ENCODE data around the gene CALN1.

CALN1 gene

GRCh38 chr7:72038022-72038732 is 374.0 kb downstream of the CALN1 start:
- no peak overlapping the region for H3K4me3 ChIP-seq (ENCODE audit: control insufficient read depth, low read depth, low read length)
- no peak for TF ChIP-seq CTCF (conservative IDR thresholded peaks at IDR 0.05; ENCODE audit: control insufficient read depth, insufficient read depth, low read depth, low read length)
- no peak for DNase-seq (ENCODE audit: low read depth)

GRCh38 chr7:72037516-72037915 is 374.6 kb downstream of the CALN1 start:
- no peak overlapping the region for H3K4me3 ChIP-seq (ENCODE audit: control insufficient read depth, low read depth, low read length)
- TF ChIP-seq CTCF (conservative IDR thresholded peaks at IDR 0.05; ENCODE audit: control insufficient read depth, insufficient read depth, low read depth, low read length), result no peak
- DNase-seq (ENCODE audit: low read depth), result no peak

GRCh38 chr7:72035266-72035665 is 376.9 kb downstream of the CALN1 start:
- TF ChIP-seq CTCF (conservative IDR thresholded peaks at IDR 0.05; ENCODE audit: control insufficient read depth, insufficient read depth, low read depth, low read length), result no peak
- no peak for DNase-seq (ENCODE audit: low read depth)
- no peak overlapping the region for H3K4me3 ChIP-seq (ENCODE audit: control insufficient read depth, low read depth, low read length)

- no peak overlapping the region for H3K4me3 ChIP-seq (ENCODE audit: control insufficient read depth, low read depth, low read length)
- no peak for TF ChIP-seq CTCF (conservative IDR thresholded peaks at IDR 0.05; ENCODE audit: control insufficient read depth, insufficient read depth, low read depth, low read length)
- DNase-seq (ENCODE audit: low read depth), result no peak
Observed at GRCh38 chr7:72032934-72033333, 379.2 kb downstream of the CALN1 start.

- no peak for DNase-seq (ENCODE audit: low read depth)
- H3K4me3 ChIP-seq (ENCODE audit: control insufficient read depth, low read depth, low read length), result no peak overlapping the region
- TF ChIP-seq CTCF (conservative IDR thresholded peaks at IDR 0.05; ENCODE audit: control insufficient read depth, insufficient read depth, low read depth, low read length), result no peak
Observed at GRCh38 chr7:72030994-72031667, 381.0 kb downstream of the CALN1 start.

- H3K4me3 ChIP-seq (ENCODE audit: control insufficient read depth, low read depth, low read length), result no peak overlapping the region
- no peak for TF ChIP-seq CTCF (conservative IDR thresholded peaks at IDR 0.05; ENCODE audit: control insufficient read depth, insufficient read depth, low read depth, low read length)
- no peak for DNase-seq (ENCODE audit: low read depth)
Observed at GRCh38 chr7:72028267-72028666, 383.9 kb downstream of the CALN1 start.
